ENCODE measurements around the gene ADAMTS12. TPM values are rescaled to one million over a fixed set of nuclear protein-coding genes. Genes with fewer than 3 reads are reported as not detected.
A peak's percentile ranks its signal among the peaks of the same experiment; 100 is the strongest.

Gene ADAMTS12
- polyA plus RNA-seq, 1 donor (not counting 4 experiments of a cell fraction or from before 2014, with no cell fraction given), result 0.49 TPM

DNA sequence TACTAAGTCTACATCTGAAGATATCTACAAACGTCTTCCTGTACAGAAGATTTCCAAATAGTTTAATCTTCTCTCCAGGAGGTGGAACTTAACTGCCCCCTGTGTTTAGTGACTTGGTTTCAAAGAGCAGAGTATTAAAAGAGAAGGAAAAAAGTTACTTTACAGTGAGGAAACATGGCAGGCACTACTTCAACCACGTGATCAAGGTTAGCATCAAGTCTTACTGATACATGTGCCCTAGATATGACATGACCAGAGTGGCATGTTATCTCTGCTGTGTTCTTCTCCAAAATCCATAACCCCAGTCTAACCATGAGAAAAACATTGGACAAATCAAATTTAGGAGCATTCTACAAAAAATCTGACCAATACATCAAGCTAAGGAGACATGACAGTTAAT, 125.8 kb downstream of the ADAMTS12 start:
- TF ChIP-seq, protein P1, sequence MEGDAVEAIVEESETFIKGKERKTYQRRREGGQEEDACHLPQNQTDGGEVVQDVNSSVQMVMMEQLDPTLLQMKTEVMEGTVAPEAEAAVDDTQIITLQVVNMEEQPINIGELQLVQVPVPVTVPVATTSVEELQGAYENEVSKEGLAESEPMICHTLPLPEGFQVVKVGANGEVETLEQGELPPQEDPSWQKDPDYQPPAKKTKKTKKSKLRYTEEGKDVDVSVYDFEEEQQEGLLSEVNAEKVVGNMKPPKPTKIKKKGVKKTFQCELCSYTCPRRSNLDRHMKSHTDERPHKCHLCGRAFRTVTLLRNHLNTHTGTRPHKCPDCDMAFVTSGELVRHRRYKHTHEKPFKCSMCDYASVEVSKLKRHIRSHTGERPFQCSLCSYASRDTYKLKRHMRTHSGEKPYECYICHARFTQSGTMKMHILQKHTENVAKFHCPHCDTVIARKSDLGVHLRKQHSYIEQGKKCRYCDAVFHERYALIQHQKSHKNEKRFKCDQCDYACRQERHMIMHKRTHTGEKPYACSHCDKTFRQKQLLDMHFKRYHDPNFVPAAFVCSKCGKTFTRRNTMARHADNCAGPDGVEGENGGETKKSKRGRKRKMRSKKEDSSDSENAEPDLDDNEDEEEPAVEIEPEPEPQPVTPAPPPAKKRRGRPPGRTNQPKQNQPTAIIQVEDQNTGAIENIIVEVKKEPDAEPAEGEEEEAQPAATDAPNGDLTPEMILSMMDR (optimal IDR thresholded peaks at IDR 0.05 in 1 of 3, IDR thresholded peaks at IDR 0.05 in 1 of 3, conservative IDR thresholded peaks at IDR 0.05 in 1 of 3; ENCODE audit: extremely low read depth in 1 of 3, insufficient read depth in 2 of 3, low read length in 3 of 3), result no peak
- no peak for TF ChIP-seq EZH2 (IDR thresholded peaks at IDR 0.05; ENCODE audit: low read length)
- H2AFZ ChIP-seq (ENCODE audit: control insufficient read depth, low read length), result peak overlapping the region; percentile 19

DNA sequence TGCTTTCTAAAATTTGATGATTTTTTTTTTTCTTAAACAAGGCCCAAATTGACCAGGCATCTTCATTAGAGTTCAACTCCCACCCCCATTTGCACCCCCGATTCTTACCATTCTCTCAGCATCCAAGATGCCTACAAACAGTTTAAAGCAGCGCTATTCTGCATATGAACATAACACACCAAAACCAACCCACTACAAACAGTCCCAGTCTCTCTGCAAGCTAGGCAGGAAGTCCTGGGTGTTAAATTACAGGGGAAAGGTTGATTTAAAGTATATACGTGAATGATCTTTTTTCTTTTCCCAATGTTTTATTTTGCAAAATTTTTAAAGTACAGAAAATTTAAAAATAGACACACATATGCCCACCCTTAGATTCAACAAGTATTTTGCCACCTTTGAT, 127.0 kb downstream of the ADAMTS12 start:
- Histone ChIP-seq H4K20me1 (ENCODE audit: control insufficient read depth, extremely low read depth, insufficient read depth, low read length) (no peaks in the 10 kb centered on the region), H3K4me2 (ENCODE audit: control insufficient read depth, extremely low read depth, insufficient read depth, low read depth, low read length) (no peak overlapping the region), H3K9me1 (ENCODE audit: control insufficient read depth, extremely low read depth, insufficient read depth, low read length) (no peaks in the 10 kb centered on the region), H3K4me3 (ENCODE audit: control insufficient read depth in 2 of 3, extremely low read depth in 1 of 3, insufficient read depth in 2 of 3, low read depth in 1 of 3, low read length in 3 of 3) (no peak overlapping the region), H3K9me3 (ENCODE audit: control insufficient read depth, low read depth, low read length) (no peaks in the 10 kb centered on the region), H3K4me1 (ENCODE audit: control insufficient read depth, extremely low read depth, insufficient read depth, low read length) (no peaks in the 10 kb centered on the region), H3K79me2 (ENCODE audit: control insufficient read depth, insufficient read depth, low read length) (no peaks in the 10 kb centered on the region), H3K36me3 (ENCODE audit: control insufficient read depth in 2 of 2, extremely low read depth in 1 of 2, insufficient read depth in 2 of 2, low read length in 2 of 2) (no peaks in the 10 kb centered on the region), H2AFZ (ENCODE audit: control insufficient read depth, low read length) (no peak overlapping the region), H3K27me3 (ENCODE audit: control insufficient read depth, extremely low read depth, insufficient read depth, low read length) (no peaks in the 10 kb centered on the region), H3K27ac (ENCODE audit: control insufficient read depth, insufficient read depth, low read length) (no peak overlapping the region), H3K9ac (ENCODE audit: control insufficient read depth, extremely low read depth, insufficient read depth, low read length) (no peak overlapping the region)
- dilution Hi-C loops (cut with MboI; ENCODE audit: extremely low pct_ligation_motif_present, low sequenced_read_pairs), result no loop called here
- DNase-seq (ENCODE audit: low read depth, low spot score) (no peak), FAIRE-seq (no peak)
- TF ChIP-seq, protein P1 (optimal IDR thresholded peaks at IDR 0.05 in 1 of 3, IDR thresholded peaks at IDR 0.05 in 1 of 3, conservative IDR thresholded peaks at IDR 0.05 in 1 of 3; ENCODE audit: extremely low read depth in 1 of 3, insufficient read depth in 2 of 3, low read length in 3 of 3), result no peak
- TF ChIP-seq EZH2 (IDR thresholded peaks at IDR 0.05; ENCODE audit: low read length), result no peak

More for the DNA sequence above, 125.8 kb downstream of the ADAMTS12 start:
- H3K79me2 ChIP-seq (ENCODE audit: control insufficient read depth, insufficient read depth, low read length), result no peaks in the 10 kb centered on the region
- no peaks in the 10 kb centered on the region for H3K9me3 ChIP-seq (ENCODE audit: control insufficient read depth, low read depth, low read length)
- no peak overlapping the region for H3K4me3 ChIP-seq (ENCODE audit: control insufficient read depth in 2 of 3, extremely low read depth in 1 of 3, insufficient read depth in 2 of 3, low read depth in 1 of 3, low read length in 3 of 3)
- no peaks in the 10 kb centered on the region for H4K20me1 ChIP-seq (ENCODE audit: control insufficient read depth, extremely low read depth, insufficient read depth, low read length)
- no peaks in the 10 kb centered on the region for H3K36me3 ChIP-seq (ENCODE audit: control insufficient read depth in 2 of 2, extremely low read depth in 1 of 2, insufficient read depth in 2 of 2, low read length in 2 of 2)
- no peaks in the 10 kb centered on the region for H3K27me3 ChIP-seq (ENCODE audit: control insufficient read depth, extremely low read depth, insufficient read depth, low read length)
- no peak overlapping the region for H3K9ac ChIP-seq (ENCODE audit: control insufficient read depth, extremely low read depth, insufficient read depth, low read length)
- no peak overlapping the region for H3K4me2 ChIP-seq (ENCODE audit: control insufficient read depth, extremely low read depth, insufficient read depth, low read depth, low read length)
- H3K9me1 ChIP-seq (ENCODE audit: control insufficient read depth, extremely low read depth, insufficient read depth, low read length), result no peaks in the 10 kb centered on the region
- DNase-seq (ENCODE audit: low read depth, low spot score) (no peak), FAIRE-seq (no peak)
- H3K27ac ChIP-seq (ENCODE audit: control insufficient read depth, insufficient read depth, low read length), result no peak overlapping the region
- dilution Hi-C loops (cut with MboI; ENCODE audit: extremely low pct_ligation_motif_present, low sequenced_read_pairs), result no loop called here
- no peaks in the 10 kb centered on the region for H3K4me1 ChIP-seq (ENCODE audit: control insufficient read depth, extremely low read depth, insufficient read depth, low read length)
